Cardiac muscle cell (in vitro differentiated cells and primary cell): Measurements from ENCODE around the gene PTGS1. TPM values are rescaled to one million over a fixed set of nuclear protein-coding genes. Genes with fewer than 3 reads are reported as not detected.
"Not testable (repeated sequence)": the region's sequence is repeated elsewhere in the genome, so short reads cannot be mapped to it uniquely, and the experiment has no call there.

Source experiments
- DNase-seq, 2 donors: peaks; one replicate each; pipeline versions ENCODE4 v3.0.0 to v3.0.0-alpha.2; 2010 to 2017; ENCODE audit warnings: low read depth in 1 of 2, low spot score in 1 of 2
- H3K27ac ChIP-seq: fragments of 200-600 bp; sonication (generic); 2 replicates; pipeline ENCODE4 v1.5.1; 2016
- H3K27me3 ChIP-seq: fragments of 200-600 bp; sonication (generic); 2 replicates; pipeline ENCODE4 v1.6.0; 2016; ENCODE audit warnings: control low read depth
- H3K36me3 ChIP-seq: fragments of 200-600 bp; sonication (generic); 2 replicates; pipeline ENCODE4 v1.5.1; 2016; ENCODE audit warnings: control low read depth
- H3K4me1 ChIP-seq: fragments of 200-600 bp; sonication (generic); 2 replicates; pipeline ENCODE4 v1.8.1; 2017; ENCODE audit warnings: low read depth, mild to moderate bottlenecking, mixed run types
- H3K4me3 ChIP-seq: fragments of 200-600 bp; sonication (generic); 2 replicates; pipeline ENCODE4 v1.5.1; 2016; ENCODE audit warnings: mild to moderate bottlenecking
- H3K9me3 ChIP-seq: fragments of 200-600 bp; sonication (generic); 2 replicates; pipeline ENCODE4 v1.5.1; 2017; ENCODE audit warnings: low read depth, mild to moderate bottlenecking, control low read depth
- polyA plus RNA-seq: library from polyadenylated mRNA; unstranded; fragments of >200 nt; fragmentation: Nextera tagmentation; extraction: Ambion mirVana; gene quantifications from 2 replicates; pipeline ENCODE4 v1.2.1, GENCODE V29; 2016
- total RNA-seq: library from RNA; depleted of rRNA; stranded (reverse); fragments of >200 nt; gene quantifications from 2 replicates; pipeline ENCODE4 v1.2.3, GENCODE V29; 2016
- TF ChIP-seq, protein P1 (sequence below): IDR thresholded peaks from 2 replicates; pipeline ENCODE4 v1.5.1; 2012; ENCODE audit warnings: low read depth, mild to moderate bottlenecking, low read length

The PTGS1 gene
- total and polyA plus RNA-seq, 2 experiments from 2014 or later: 1.2 TPM; not detected in 1

DNA sequence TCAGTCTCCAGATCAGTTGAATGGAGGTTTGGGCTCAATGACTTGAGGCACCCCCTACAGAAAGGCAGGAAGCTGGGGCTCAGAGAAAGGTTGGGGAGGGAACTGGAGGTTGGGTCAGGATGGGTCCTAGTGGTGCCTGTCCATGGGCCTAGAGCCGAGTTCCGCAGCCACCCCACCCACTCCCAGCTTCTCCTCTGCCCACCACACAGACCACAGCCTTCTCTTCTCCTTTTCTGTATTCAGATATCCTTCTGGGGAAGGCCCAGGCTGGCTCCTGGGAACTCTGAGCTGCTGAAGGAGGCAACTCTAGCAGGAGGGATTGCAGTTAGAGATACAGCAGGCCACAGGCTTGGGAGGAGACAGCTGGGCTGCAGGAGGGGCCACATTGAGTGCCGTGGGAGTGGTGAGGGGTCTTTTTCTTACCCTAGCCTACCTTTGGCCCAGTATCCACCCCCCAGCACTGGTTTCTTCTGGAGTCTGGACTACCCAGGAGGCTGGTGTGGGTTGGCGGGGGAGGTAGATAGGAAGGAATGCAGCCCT is 15.4 kb upstream of the PTGS1 start:
- Histone ChIP-seq H3K9me3 (no peaks in the 10 kb centered on the region), H3K36me3 (no peaks in the 10 kb centered on the region), H3K4me3 (no peak overlapping the region), H3K4me1 (no peaks in the 10 kb centered on the region), H3K27ac (no peak overlapping the region), H3K27me3 (no peaks in the 10 kb centered on the region)
- DNase-seq: no peak
- TF ChIP-seq, protein P1, sequence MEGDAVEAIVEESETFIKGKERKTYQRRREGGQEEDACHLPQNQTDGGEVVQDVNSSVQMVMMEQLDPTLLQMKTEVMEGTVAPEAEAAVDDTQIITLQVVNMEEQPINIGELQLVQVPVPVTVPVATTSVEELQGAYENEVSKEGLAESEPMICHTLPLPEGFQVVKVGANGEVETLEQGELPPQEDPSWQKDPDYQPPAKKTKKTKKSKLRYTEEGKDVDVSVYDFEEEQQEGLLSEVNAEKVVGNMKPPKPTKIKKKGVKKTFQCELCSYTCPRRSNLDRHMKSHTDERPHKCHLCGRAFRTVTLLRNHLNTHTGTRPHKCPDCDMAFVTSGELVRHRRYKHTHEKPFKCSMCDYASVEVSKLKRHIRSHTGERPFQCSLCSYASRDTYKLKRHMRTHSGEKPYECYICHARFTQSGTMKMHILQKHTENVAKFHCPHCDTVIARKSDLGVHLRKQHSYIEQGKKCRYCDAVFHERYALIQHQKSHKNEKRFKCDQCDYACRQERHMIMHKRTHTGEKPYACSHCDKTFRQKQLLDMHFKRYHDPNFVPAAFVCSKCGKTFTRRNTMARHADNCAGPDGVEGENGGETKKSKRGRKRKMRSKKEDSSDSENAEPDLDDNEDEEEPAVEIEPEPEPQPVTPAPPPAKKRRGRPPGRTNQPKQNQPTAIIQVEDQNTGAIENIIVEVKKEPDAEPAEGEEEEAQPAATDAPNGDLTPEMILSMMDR: no peak

DNA sequence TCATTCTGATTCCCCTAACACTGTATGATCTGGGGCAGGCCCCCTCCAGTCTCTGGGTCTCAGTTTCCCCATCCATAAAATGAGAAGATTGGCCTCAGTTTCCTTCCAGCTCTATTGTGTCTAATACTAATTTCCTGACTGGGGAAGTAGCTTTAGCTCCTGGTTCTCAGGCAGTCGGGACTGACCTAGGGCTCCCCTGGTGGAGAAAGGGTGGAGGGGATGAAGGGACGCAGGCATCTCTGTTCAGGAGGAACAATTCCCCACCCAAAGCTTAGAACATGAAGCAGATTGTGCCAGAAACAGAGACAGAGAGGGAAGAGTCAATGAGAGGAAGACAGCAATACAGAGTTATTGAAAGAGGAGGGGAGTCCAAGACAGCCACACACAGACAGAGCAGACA is 14.2 kb upstream of the PTGS1 start:
- Histone ChIP-seq H3K27ac (no peak overlapping the region), H3K4me3 (no peak overlapping the region), H3K9me3 (no peaks in the 10 kb centered on the region), H3K36me3 (no peaks in the 10 kb centered on the region), H3K27me3 (no peaks in the 10 kb centered on the region), H3K4me1 (no peaks in the 10 kb centered on the region)
- TF ChIP-seq, protein P1: peak; percentile 58
- DNase-seq: peak in 1 of 2 donors; percentile 21

DNA sequence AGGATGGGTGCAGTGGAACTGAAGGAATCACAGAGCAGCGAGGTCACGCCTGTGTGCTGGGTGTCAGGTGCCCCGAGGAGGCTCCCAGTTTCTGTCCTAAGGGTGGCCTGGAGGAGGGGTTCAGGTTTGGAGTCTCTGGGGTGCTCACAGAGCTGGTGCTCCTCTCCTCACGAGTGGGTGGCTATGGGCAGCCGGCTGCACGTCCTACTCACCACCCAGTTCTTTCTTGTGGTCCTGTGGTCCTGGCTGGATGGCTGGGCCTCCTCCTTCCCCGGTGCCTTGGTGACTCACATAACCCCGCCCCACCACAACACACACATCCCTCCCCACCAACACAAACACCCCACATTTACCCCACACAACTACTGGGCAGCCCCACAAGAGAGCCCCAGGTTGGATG is 9.9 kb upstream of the PTGS1 start:
- Histone ChIP-seq H3K9me3 (no peaks in the 10 kb centered on the region), H3K36me3 (no peaks in the 10 kb centered on the region), H3K4me1 (no peaks in the 10 kb centered on the region), H3K27ac (no peak overlapping the region), H3K4me3 (no peak overlapping the region), H3K27me3 (no peaks in the 10 kb centered on the region)
- peak in 1 of 2 donors; percentile 45 for DNase-seq
- TF ChIP-seq, protein P1: no peak

DNA sequence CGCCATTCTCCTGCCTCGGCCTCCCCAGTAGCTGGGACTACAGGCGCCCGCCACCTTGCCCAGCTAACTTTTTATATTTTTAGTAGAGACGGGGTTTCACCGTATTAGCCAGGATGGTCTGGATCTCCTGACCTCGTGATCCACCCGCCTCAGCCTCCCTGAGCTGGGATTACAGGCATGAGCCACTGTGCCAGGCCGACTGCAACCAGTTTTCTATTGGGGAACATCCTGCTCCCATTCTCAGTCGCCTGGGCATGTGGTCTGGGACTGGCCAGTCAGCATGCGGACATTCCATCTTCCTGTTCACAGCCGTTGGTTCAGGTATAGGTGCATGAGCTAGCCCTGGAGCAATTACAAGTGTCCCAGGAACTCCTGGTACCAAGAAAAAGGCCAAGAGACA is 7.7 kb upstream of the PTGS1 start:
- H3K4me3 ChIP-seq, H3K27me3 ChIP-seq, H3K4me1 ChIP-seq, DNase-seq, H3K27ac ChIP-seq, H3K9me3 ChIP-seq, H3K36me3 ChIP-seq: not testable (repeated sequence)

DNA sequence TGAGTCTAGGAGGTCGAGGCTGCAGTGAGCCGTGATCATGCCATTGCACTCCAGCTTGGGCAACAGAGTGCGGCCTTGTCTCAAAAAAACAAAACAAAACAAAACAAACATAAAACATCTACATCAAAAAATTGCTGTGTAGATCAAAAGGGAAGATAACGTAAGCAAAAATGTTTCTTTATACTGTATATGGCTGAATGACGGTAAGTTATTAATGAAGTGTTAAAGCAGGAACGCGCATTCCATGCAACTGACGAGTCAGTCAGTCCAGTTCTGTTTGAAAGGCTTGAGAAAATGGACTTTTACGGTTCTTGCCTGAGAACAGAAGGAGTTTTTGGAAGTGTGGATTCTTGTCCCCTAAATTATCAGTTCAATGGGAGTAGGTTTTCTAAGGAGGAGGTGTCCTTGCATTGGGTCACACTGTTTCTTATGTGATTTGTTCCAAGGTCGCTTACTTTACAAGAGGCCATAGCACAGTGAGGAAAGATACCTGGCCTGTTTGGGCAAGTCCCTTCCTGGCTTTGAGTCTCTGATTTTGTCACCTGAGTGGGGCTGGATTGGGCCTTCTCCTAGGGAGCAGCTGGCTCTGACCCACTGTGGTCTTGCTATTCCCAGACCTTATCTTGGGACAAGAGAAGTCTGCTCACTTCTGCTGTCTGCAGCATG is 6.6 kb upstream of the PTGS1 start:
- no peaks in the 10 kb centered on the region for H3K9me3 ChIP-seq
- no peak for DNase-seq
- no peaks in the 10 kb centered on the region for H3K4me1 ChIP-seq
- H3K36me3 ChIP-seq: no peaks in the 10 kb centered on the region
- H3K27ac ChIP-seq: no peak overlapping the region
- H3K27me3 ChIP-seq: no peaks in the 10 kb centered on the region
- H3K4me3 ChIP-seq: no peak overlapping the region
- TF ChIP-seq, protein P1: no peak

DNA sequence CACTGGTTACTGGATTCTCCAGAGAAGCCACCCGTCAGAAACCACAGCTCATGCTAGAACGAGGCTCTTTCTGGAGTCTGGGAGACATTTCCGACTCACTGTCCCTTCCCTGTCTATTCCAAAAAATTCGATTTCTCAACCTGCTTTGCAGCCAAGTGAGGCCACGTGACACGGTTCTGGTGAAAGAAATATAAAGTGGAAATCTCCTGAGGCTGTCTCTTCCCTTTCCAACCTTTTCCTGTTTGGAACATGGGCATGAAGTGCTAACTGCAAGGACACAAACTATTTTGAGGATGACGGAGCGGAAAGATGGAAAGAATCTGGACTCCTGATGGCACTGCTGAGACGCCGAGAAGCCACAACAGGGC is 6.1 kb upstream of the PTGS1 start:
- peak in 1 of 2 donors; percentile 61 for DNase-seq
- H3K9me3 ChIP-seq: no peaks in the 10 kb centered on the region
- no peaks in the 10 kb centered on the region for H3K36me3 ChIP-seq
- TF ChIP-seq, protein P1: no peak
- peaks cover 2% of the 10 kb centered on the region for H3K27me3 ChIP-seq
- no peaks in the 10 kb centered on the region for H3K4me1 ChIP-seq
- no peak overlapping the region for H3K4me3 ChIP-seq
- H3K27ac ChIP-seq: no peak overlapping the region
